Kasumi-1 (cell line): ENCODE measurements around the gene GJD4.

ENCODE experiments used
- DNase-seq, 2 experiments: peaks; one replicate each; lab custom pipeline; 2025; lab: John Stamatoyannopoulos, UW

Gene GJD4

GRCh38 chr10:35657621-35658020 is 52.5 kb downstream of the GJD4 start:
- DNase-seq, result no peak
